ENCODE data around the gene LAYN.

LAYN gene

DNA sequence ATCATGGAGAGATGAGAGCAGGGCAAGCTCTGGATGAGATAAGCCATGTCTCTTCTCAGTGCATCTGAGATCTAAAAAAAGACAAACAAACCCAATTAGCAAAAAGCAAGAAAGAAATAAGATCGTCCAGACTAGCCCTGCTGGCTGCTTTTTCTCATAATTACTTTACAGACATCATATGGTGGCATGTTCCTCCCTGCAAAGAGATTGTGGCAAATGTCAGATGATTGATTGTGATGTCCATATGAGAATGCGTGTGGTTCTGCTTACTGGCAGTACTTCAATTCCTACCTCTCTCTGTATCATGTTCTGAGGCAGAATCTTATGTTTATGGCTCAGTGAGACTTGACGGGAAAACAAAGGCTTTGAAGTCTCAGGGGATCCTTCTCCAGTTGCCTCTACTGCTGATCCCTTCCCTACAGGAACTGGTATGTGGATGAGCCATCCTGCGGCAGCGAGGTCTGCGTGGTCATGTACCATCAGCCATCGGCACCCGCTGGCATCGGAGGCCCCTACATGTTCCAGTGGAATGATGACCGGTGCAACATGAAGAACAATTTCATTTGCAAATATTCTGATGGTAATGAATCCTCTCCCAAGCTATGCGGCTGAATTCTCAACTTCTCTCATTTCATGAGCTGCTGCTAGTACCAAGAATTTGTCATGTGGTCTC is 8.8 kb downstream of the LAYN start:
- Histone ChIP-seq H3K4me3 (ENCODE audit: low read depth in 1 of 2, low read length in 2 of 2) (no peak overlapping the region), H3K27me3 (ENCODE audit: low read depth, low read length) (no peaks in the 10 kb centered on the region), H3K9me3 (ENCODE audit: control insufficient read depth in 1 of 2, low read length in 2 of 2) (no peaks in the 10 kb centered on the region), H3K4me1 (ENCODE audit: control insufficient read depth in 1 of 2, insufficient read depth in 2 of 2, low read length in 2 of 2) (no peaks in the 10 kb centered on the region), H3K36me3 (ENCODE audit: control insufficient read depth in 1 of 2, insufficient read depth in 2 of 2, low read length in 2 of 2) (peaks cover 0 to 22% of the 10 kb centered on the region in 2 donors), H3K27ac (ENCODE audit: low read length) (no peak overlapping the region)

DNA sequence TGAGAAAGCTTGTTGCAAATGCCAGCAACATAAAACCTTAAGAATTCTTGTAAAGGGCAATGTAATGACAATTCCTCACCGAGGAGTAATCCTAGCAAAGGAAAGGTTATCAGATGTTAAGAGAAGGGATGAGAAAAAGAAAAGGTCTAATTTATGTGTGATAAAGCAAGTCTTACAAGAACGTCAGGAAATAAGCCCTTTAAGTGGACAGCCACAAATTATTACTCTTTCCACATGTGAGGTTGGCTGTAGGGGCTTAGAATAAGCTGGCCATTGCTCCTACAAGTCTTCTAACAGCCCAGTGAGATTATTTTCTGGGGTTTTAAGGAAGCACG is 9.3 kb downstream of the LAYN start:
- H3K36me3 ChIP-seq (ENCODE audit: control insufficient read depth in 1 of 2, insufficient read depth in 2 of 2, low read length in 2 of 2) = peaks cover 0 to 24% of the 10 kb centered on the region in 2 donors
- H3K4me1 ChIP-seq (ENCODE audit: control insufficient read depth in 1 of 2, insufficient read depth in 2 of 2, low read length in 2 of 2) = no peaks in the 10 kb centered on the region
- H3K27me3 ChIP-seq (ENCODE audit: low read depth, low read length) = no peaks in the 10 kb centered on the region
- H3K27ac ChIP-seq (ENCODE audit: low read length) = no peak overlapping the region
- no peak overlapping the region for H3K4me3 ChIP-seq (ENCODE audit: low read depth in 1 of 2, low read length in 2 of 2)
- no peaks in the 10 kb centered on the region for H3K9me3 ChIP-seq (ENCODE audit: control insufficient read depth in 1 of 2, low read length in 2 of 2)

DNA sequence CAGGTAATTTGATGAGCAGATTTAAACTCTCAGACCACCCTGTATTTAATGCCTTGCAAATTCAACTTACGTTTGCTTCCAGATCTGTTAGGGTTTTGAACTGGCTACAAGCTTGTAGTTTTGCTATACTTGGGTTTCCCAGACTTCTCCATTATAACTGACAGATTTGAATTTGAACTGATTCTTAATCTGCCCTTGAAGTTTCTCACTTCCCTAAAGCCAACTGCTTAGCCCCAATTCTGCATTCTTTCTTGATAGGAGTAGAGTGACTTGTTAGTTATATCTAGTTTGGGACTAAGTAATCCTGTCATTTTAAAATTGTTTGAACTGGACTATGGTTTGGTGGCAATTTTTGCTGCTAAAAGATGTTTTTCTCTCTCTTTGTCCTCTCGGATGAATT is 9.7 kb downstream of the LAYN start:
- Histone ChIP-seq H3K9me3 (ENCODE audit: control insufficient read depth in 1 of 2, low read length in 2 of 2) (no peaks in the 10 kb centered on the region), H3K36me3 (ENCODE audit: control insufficient read depth in 1 of 2, insufficient read depth in 2 of 2, low read length in 2 of 2) (peaks cover 0 to 26% of the 10 kb centered on the region in 2 donors), H3K27ac (ENCODE audit: low read length) (no peak overlapping the region), H3K4me3 (ENCODE audit: low read depth in 1 of 2, low read length in 2 of 2) (no peak overlapping the region), H3K27me3 (ENCODE audit: low read depth, low read length) (no peaks in the 10 kb centered on the region), H3K4me1 (ENCODE audit: control insufficient read depth in 1 of 2, insufficient read depth in 2 of 2, low read length in 2 of 2) (no peaks in the 10 kb centered on the region)

DNA sequence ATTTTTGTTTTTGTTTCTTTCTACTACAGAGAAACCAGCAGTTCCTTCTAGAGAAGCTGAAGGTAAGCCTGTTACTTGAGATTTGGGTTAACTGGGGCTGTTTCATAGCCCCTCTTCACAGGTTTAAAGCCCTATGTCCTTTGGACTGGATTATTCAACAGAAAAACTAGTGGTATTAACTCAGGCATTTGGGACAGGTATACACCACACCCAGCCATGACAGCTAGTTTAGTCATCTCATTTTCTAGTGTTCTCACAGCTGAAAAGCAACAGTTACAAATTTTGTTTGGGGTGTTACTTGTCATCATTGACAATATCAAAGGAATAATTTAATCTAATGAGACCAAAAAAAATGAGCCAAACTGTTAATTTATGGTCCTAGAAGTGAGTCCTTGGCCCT is 14.0 kb downstream of the LAYN start:
- no peak overlapping the region for H3K27ac ChIP-seq (ENCODE audit: low read length)

DNA sequence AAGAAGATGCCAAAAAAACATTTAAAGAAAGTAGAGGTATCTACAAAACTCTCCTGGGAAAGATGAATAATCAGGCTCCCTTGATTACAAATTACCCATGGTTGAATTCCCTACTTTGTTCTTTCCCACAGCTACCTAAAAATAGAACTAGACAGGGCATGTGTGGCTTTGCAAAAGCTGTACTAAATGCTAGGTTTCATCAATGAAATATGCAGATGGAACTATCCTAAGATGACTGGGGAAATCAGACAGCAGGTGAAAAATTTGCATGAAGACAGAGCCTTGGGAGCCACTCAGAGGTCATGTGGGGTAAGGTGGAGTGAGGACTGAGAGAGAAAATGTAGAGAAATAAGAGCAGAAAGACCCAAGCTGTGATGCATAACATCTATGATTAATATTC is 14.7 kb downstream of the LAYN start:
- Histone ChIP-seq H3K4me3 (ENCODE audit: low read depth in 1 of 2, low read length in 2 of 2) (no peak overlapping the region), H3K36me3 (ENCODE audit: control insufficient read depth in 1 of 2, insufficient read depth in 2 of 2, low read length in 2 of 2) (peaks cover 0 to 13% of the 10 kb centered on the region in 2 donors), H3K9me3 (ENCODE audit: control insufficient read depth in 1 of 2, low read length in 2 of 2) (peaks cover 0 to 5% of the 10 kb centered on the region in 2 donors), H3K27ac (ENCODE audit: low read length) (no peak overlapping the region), H3K27me3 (ENCODE audit: low read depth, low read length) (no peaks in the 10 kb centered on the region), H3K4me1 (ENCODE audit: control insufficient read depth in 1 of 2, insufficient read depth in 2 of 2, low read length in 2 of 2) (no peaks in the 10 kb centered on the region)

More for the DNA sequence above, 14.0 kb downstream of the LAYN start:
- Histone ChIP-seq H3K9me3 (ENCODE audit: control insufficient read depth in 1 of 2, low read length in 2 of 2) (peaks cover 0 to 5% of the 10 kb centered on the region in 2 donors), H3K4me1 (ENCODE audit: control insufficient read depth in 1 of 2, insufficient read depth in 2 of 2, low read length in 2 of 2) (no peaks in the 10 kb centered on the region), H3K27me3 (ENCODE audit: low read depth, low read length) (no peaks in the 10 kb centered on the region), H3K4me3 (ENCODE audit: low read depth in 1 of 2, low read length in 2 of 2) (no peak overlapping the region), H3K36me3 (ENCODE audit: control insufficient read depth in 1 of 2, insufficient read depth in 2 of 2, low read length in 2 of 2) (peaks cover 0 to 13% of the 10 kb centered on the region in 2 donors)

DNA sequence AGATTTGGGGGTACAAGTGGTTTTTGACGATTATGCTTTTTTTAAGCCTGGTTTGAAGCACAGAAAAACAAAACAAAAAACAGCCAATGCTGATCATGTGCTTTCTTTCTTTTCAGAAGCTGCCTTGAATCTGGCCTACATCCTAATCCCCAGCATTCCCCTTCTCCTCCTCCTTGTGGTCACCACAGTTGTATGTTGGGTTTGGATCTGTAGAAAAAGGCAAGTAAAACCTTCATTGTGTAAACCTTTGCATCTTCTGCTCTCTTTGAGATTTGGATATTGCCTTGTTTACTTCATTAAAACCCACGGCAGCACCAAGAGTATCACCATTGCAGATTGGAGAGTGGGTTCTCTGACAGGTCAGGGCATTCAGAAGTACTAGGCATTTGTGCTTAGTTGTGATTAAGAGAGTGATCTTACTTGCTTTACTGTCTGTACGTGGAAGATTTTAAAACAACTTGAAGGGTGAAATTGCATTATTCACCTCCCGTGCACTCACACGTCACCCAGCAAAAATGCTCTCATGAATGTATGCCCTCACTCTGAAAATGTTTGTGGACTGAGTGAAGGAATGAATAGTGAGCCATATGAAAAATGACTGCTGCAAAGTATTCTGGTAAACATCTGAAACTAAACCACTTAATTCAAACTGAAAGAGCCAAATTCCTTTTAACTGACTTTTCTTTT is 17.0 kb downstream of the LAYN start:
- Histone ChIP-seq H3K27me3 (ENCODE audit: low read depth, low read length) (no peaks in the 10 kb centered on the region), H3K27ac (ENCODE audit: low read length) (peak overlapping the region; percentile 39), H3K4me3 (ENCODE audit: low read depth in 1 of 2, low read length in 2 of 2) (no peak overlapping the region), H3K9me3 (ENCODE audit: control insufficient read depth in 1 of 2, low read length in 2 of 2) (peaks cover 0 to 5% of the 10 kb centered on the region in 2 donors), H3K36me3 (ENCODE audit: control insufficient read depth in 1 of 2, insufficient read depth in 2 of 2, low read length in 2 of 2) (peaks cover 0 to 20% of the 10 kb centered on the region in 2 donors), H3K4me1 (ENCODE audit: control insufficient read depth in 1 of 2, insufficient read depth in 2 of 2, low read length in 2 of 2) (peaks cover 0 to 5% of the 10 kb centered on the region in 2 donors)

DNA sequence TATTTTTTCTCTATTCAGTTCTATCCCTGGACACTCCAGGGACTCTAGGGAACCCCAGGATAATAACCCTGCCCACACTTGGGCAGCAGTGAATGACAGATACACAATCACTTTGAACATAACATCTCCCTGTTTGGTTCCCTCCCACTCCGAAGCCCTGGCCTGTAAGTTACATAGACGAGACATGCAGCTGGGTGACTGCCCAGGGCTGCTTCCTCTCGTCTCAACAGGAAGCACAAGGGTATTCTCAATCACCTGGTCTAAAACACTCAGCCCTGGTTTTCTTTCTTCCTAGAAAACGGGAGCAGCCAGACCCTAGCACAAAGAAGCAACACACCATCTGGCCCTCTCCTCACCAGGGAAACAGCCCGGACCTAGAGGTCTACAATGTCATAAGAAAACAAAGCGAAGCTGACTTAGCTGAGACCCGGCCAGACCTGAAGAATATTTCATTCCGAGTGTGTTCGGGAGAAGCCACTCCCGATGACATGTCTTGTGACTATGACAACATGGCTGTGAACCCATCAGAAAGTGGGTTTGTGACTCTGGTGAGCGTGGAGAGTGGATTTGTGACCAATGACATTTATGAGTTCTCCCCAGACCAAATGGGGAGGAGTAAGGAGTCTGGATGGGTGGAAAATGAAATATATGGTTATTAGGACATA is 19.4 kb downstream of the LAYN start:
- H3K27me3 ChIP-seq (ENCODE audit: low read depth, low read length) = no peaks in the 10 kb centered on the region
- no peak overlapping the region for H3K4me3 ChIP-seq (ENCODE audit: low read depth in 1 of 2, low read length in 2 of 2)
- H3K36me3 ChIP-seq (ENCODE audit: control insufficient read depth in 1 of 2, insufficient read depth in 2 of 2, low read length in 2 of 2) = peaks cover 0 to 24% of the 10 kb centered on the region in 2 donors
- no peak overlapping the region for H3K27ac ChIP-seq (ENCODE audit: low read length)
- peaks cover 0 to 5% of the 10 kb centered on the region in 2 donors for H3K4me1 ChIP-seq (ENCODE audit: control insufficient read depth in 1 of 2, insufficient read depth in 2 of 2, low read length in 2 of 2)
- H3K9me3 ChIP-seq (ENCODE audit: control insufficient read depth in 1 of 2, low read length in 2 of 2) = peaks cover 0 to 5% of the 10 kb centered on the region in 2 donors

DNA sequence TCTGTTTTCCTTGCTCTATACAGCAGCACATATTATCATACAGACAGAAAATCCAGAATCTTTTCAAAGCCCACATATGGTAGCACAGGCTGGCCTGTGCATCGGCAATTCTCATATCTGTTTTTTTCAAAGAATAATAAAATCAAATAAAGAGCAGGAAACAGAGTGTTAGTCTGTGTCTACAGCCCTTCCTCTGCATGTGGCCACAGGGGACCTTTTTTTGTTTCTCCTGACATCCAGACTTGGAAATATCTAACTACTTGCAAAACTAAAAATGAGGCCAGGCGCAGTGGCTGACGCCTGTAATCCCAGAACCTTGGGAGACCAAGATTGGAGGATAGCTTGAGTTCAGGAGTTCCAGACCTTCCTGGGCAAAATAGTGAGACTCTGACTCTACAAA is 20.3 kb downstream of the LAYN start:
- H3K27ac ChIP-seq (ENCODE audit: low read length) = no peak overlapping the region
- H3K36me3 ChIP-seq (ENCODE audit: control insufficient read depth in 1 of 2, insufficient read depth in 2 of 2, low read length in 2 of 2) = peaks cover 0 to 20% of the 10 kb centered on the region in 2 donors
- peaks cover 0 to 5% of the 10 kb centered on the region in 2 donors for H3K9me3 ChIP-seq (ENCODE audit: control insufficient read depth in 1 of 2, low read length in 2 of 2)
- H3K4me3 ChIP-seq (ENCODE audit: low read depth in 1 of 2, low read length in 2 of 2) = no peak overlapping the region
- peaks cover 0 to 5% of the 10 kb centered on the region in 2 donors for H3K4me1 ChIP-seq (ENCODE audit: control insufficient read depth in 1 of 2, insufficient read depth in 2 of 2, low read length in 2 of 2)
- H3K27me3 ChIP-seq (ENCODE audit: low read depth, low read length) = no peaks in the 10 kb centered on the region

DNA sequence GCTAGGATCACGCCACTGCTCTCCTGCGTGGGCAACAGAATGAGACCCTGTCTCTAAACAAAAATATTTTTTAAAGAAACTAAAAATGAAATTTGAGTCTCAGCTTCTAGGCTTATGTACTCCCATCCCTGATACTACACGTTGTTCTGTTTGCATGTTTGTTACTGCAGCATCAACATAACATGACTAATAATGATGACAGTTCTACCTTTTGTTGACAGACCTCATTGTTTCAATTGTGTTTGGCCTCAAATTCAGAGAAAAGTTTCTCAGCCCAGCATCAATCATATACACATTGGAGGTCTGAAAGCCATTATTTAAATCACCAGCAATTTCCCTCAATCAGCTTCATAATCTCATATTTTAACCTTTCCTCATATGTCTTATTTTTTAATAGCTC is 20.8 kb downstream of the LAYN start:
- no peak overlapping the region for H3K27ac ChIP-seq (ENCODE audit: low read length)
- peaks cover 0 to under 1% of the 10 kb centered on the region in 2 donors for H3K9me3 ChIP-seq (ENCODE audit: control insufficient read depth in 1 of 2, low read length in 2 of 2)
- no peaks in the 10 kb centered on the region for H3K27me3 ChIP-seq (ENCODE audit: low read depth, low read length)
- no peak overlapping the region for H3K4me3 ChIP-seq (ENCODE audit: low read depth in 1 of 2, low read length in 2 of 2)
- peaks cover 0 to 17% of the 10 kb centered on the region in 2 donors for H3K36me3 ChIP-seq (ENCODE audit: control insufficient read depth in 1 of 2, insufficient read depth in 2 of 2, low read length in 2 of 2)
- peaks cover 0 to 5% of the 10 kb centered on the region in 2 donors for H3K4me1 ChIP-seq (ENCODE audit: control insufficient read depth in 1 of 2, insufficient read depth in 2 of 2, low read length in 2 of 2)

DNA sequence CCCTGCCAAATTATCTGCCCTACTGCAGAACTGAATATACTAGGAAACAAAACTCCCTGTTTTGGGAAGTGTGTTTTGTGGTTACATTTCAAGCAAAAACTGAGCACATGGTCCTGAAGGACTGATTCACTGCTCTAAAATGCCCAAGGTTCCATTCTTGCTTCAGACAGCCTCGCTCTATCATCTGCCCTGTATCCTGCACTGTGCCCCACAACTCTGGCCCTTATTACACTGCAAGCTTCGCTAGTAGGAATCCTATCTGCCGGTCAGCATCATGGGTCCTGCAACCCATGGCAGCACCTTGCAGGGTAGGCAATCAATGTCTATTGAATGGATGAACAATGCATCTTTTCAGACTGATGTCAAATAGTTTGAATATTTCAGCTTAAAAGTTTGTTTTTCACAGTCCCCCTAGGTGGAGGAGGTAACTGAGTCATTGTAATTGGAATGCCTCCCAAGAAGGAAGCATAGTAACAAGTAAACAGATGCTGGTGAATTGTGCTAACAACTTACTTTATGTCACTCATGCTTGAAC is 21.3 kb downstream of the LAYN start:
- H3K27me3 ChIP-seq (ENCODE audit: low read depth, low read length) = no peaks in the 10 kb centered on the region
- H3K36me3 ChIP-seq (ENCODE audit: control insufficient read depth in 1 of 2, insufficient read depth in 2 of 2, low read length in 2 of 2) = peaks cover 0 to 17% of the 10 kb centered on the region in 2 donors
- no peak overlapping the region for H3K4me3 ChIP-seq (ENCODE audit: low read depth in 1 of 2, low read length in 2 of 2)
- peaks cover 0 to 5% of the 10 kb centered on the region in 2 donors for H3K4me1 ChIP-seq (ENCODE audit: control insufficient read depth in 1 of 2, insufficient read depth in 2 of 2, low read length in 2 of 2)
- no peaks in the 10 kb centered on the region for H3K9me3 ChIP-seq (ENCODE audit: control insufficient read depth in 1 of 2, low read length in 2 of 2)
- no peak overlapping the region for H3K27ac ChIP-seq (ENCODE audit: low read length)

DNA sequence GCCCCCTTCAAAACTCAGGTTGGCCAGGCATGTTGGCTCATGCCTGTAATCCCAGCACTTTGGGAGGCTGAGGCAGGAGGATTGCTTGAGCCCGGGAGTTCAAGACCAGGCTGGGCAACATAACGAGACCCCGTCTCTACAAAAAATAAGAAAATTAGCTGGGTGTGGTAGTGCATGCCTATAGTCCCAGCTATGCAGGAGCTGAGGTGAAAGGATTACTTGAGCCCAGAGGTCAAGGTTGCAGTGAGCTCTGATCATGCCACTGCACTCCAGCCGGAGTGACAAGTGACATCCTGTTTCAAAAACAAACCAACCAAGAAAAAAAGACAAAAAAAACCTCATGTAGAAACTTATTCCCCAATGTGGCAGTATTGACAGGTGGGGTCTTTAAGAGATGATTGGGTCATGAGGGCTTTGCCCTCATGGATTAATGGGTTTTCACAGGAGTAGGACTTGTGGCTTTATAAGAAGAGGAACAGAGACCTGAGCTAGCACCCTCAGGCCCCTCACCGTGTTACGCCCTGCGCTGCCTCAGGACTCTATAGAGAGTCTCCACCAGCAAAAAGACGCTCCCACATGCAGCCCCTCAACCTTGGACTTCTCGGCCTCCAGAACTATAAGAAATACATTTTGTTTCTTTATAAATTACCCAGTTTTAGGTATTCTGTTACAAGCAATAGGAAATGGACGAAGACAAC is 22.3 kb downstream of the LAYN start:
- no peak overlapping the region for H3K4me3 ChIP-seq (ENCODE audit: low read depth in 1 of 2, low read length in 2 of 2)
- peaks cover 0 to 5% of the 10 kb centered on the region in 2 donors for H3K4me1 ChIP-seq (ENCODE audit: control insufficient read depth in 1 of 2, insufficient read depth in 2 of 2, low read length in 2 of 2)
- H3K9me3 ChIP-seq (ENCODE audit: control insufficient read depth in 1 of 2, low read length in 2 of 2) = no peaks in the 10 kb centered on the region
- no peak overlapping the region for H3K27ac ChIP-seq (ENCODE audit: low read length)
- H3K36me3 ChIP-seq (ENCODE audit: control insufficient read depth in 1 of 2, insufficient read depth in 2 of 2, low read length in 2 of 2) = peaks cover 0 to 17% of the 10 kb centered on the region in 2 donors
- H3K27me3 ChIP-seq (ENCODE audit: low read depth, low read length) = no peaks in the 10 kb centered on the region
